Fibroblast of lung (primary cell): Measurements from ENCODE around the gene ADD3. TPM values are rescaled to one million over a fixed set of nuclear protein-coding genes. Genes with fewer than 3 reads are reported as not detected.

ENCODE experiments used
- DNase-seq, 2 donors: peaks; one replicate each; pipeline versions ENCODE4 v3.0.0 to v3.0.0-alpha.2; 2010; ENCODE audit warnings: low read depth in 2 of 2
- H2AFZ ChIP-seq: 2 replicates; pipeline ENCODE4 v1.5.1; 2012; ENCODE audit warnings: low read length, control low read depth, inconsistent platforms
- H3K27ac ChIP-seq: 2 replicates; pipeline ENCODE4 v1.5.1; 2011; ENCODE audit warnings: low read length, control low read depth; ENCODE audit not compliant: insufficient read depth
- H3K27me3 ChIP-seq: 2 replicates; pipeline ENCODE4 v1.5.1; 2011; ENCODE audit warnings: mild to moderate bottlenecking, low read length; ENCODE audit not compliant: control insufficient read depth, insufficient read depth
- H3K36me3 ChIP-seq: 2 replicates; pipeline ENCODE4 v1.5.1; 2011; ENCODE audit warnings: low read length; ENCODE audit not compliant: control insufficient read depth, insufficient read depth
- H3K4me1 ChIP-seq: 2 replicates; pipeline ENCODE4 v1.5.1; 2011; ENCODE audit warnings: low read length; ENCODE audit not compliant: control insufficient read depth, insufficient read depth; ENCODE audit errors: extremely low read depth
- H3K4me2 ChIP-seq: 2 replicates; pipeline ENCODE4 v1.5.1; 2011; ENCODE audit warnings: low read length, control low read depth; ENCODE audit not compliant: insufficient read depth; ENCODE audit errors: extremely low read depth
- H3K4me3 ChIP-seq, 4 experiments: fragments of 200-600 bp in 1 of 4; sonication (generic) in 1 of 4; replicated peaks in 1 of 4; 2 replicates each; pipeline ENCODE4 v1.5.1; 2011 to 2016; ENCODE audit warnings: low read length in 4 of 4, low read depth in 3 of 4, mild to moderate bottlenecking in 3 of 4, control low read depth in 2 of 4, inconsistent platforms in 1 of 4, mixed read lengths in 1 of 4; ENCODE audit not compliant: insufficient read depth in 1 of 4; ENCODE audit errors: control extremely low read depth in 1 of 4
- H3K79me2 ChIP-seq: 2 replicates; pipeline ENCODE4 v1.5.1; 2012; ENCODE audit warnings: mild to moderate bottlenecking, low read length, inconsistent platforms; ENCODE audit not compliant: control insufficient read depth, insufficient read depth
- H3K9ac ChIP-seq: 2 replicates; pipeline ENCODE4 v1.5.1; 2011; ENCODE audit warnings: mild to moderate bottlenecking, low read length, control low read depth; ENCODE audit not compliant: insufficient read depth
- H3K9me3 ChIP-seq: 2 replicates; pipeline ENCODE4 v1.5.1; 2012; ENCODE audit warnings: low read depth, low read length; ENCODE audit not compliant: control insufficient read depth, insufficient read depth
- H4K20me1 ChIP-seq: 2 replicates; pipeline ENCODE4 v1.5.1; 2011; ENCODE audit warnings: low read length; ENCODE audit not compliant: control insufficient read depth, insufficient read depth; ENCODE audit errors: extremely low read depth
- CTCF ChIP-seq, 2 donors: IDR thresholded peaks in 1 of 2; conservative IDR thresholded peaks in 1 of 2; 1 replicate in 1 of 2; 2 replicates in 1 of 2; pipeline ENCODE4 v1.5.1; 2011 to 2012; ENCODE audit warnings: low read length in 2 of 2, control low read depth in 1 of 2, inconsistent platforms in 1 of 2, low read depth in 1 of 2, mild to moderate bottlenecking in 1 of 2
- EZH2 ChIP-seq: IDR thresholded peaks from 2 replicates; pipeline ENCODE4 v1.5.1; 2012; ENCODE audit warnings: low read length, control low read depth, mild to moderate bottlenecking; ENCODE audit errors: missing control alignments
- polyA plus RNA-seq, 2 donors: library from polyadenylated mRNA; depleted of rRNA in 1 of 2; stranded (reverse) in 1 of 2; unstranded in 1 of 2; fragments of >200 nt; gene quantifications; 2 replicates each; pipeline ENCODE4 v1.2.1, GENCODE V29; 2011 to 2012; ENCODE audit warnings: missing spikeins in 1 of 2
- total RNA-seq: library from RNA; depleted of rRNA; stranded (reverse); fragments of >200 nt; gene quantifications from 2 replicates; pipeline ENCODE4 v1.2.1, GENCODE V29; 2014

The ADD3 gene
- total and polyA plus RNA-seq, 2 donors (not counting 1 experiment from before 2014, with no cell fraction given) = 93.0 to 416 TPM

DNA sequence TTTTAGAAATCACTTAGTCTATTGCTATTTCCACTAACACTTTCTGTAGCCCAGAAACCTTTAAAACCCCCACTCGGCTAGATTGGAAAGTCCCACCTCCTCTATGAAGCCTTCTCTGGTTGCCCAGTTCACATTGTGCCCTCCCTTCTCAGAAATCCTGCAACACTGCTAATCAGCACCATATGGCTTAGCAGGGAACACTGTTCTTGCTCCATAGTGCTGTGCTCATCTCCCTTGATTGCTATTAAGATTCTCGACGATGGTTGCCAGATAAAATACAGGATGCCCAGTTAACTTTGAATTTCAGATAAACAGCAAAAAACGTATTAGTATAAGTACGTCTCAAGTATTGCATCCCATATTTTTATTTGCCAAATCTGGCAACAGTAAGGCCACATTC, 44.3 kb upstream of the ADD3 start:
- Histone ChIP-seq H3K27ac (no peak overlapping the region), H3K36me3 (no peaks in the 10 kb centered on the region), H3K9me3 (no peaks in the 10 kb centered on the region), H2AFZ (no peak overlapping the region), H4K20me1 (no peaks in the 10 kb centered on the region), H3K4me3 (no peak overlapping the region), H3K9ac (no peak overlapping the region), H3K4me1 (peaks cover 26% of the 10 kb centered on the region), H3K79me2 (no peaks in the 10 kb centered on the region), H3K27me3 (no peaks in the 10 kb centered on the region), H3K4me2 (no peak overlapping the region)
- peak in 1 of 2 donors; percentile 81 for DNase-seq
- TF ChIP-seq CTCF (conservative IDR thresholded peaks at IDR 0.05 in 1 of 2, IDR thresholded peaks at IDR 0.05 in 1 of 2; ENCODE audit: low read depth in 1 of 2, low read length in 2 of 2) (no peak), EZH2 (no peak)

DNA sequence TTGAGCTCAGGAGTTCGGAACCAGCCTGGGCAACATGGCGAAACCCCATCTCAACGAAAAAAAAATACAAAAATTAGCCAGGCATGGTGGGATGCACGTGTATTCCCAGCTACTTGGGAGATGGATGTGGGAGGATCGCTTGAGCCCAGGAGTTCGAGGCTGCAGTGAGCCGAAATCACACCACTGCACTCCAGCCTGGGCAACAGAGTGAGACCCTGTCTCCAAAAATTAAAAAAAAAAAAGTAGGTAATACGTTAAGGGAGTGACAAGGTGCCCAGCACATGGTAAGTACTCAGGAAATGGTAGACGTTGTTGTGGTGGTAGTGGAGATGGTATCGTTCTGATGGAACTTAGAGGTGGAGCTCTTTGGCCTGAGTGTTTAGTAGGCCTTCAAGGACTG, 43.5 kb upstream of the ADD3 start:
- no peaks in the 10 kb centered on the region for H3K9me3 ChIP-seq
- H3K79me2 ChIP-seq = no peaks in the 10 kb centered on the region
- H3K4me3 ChIP-seq = no peak overlapping the region
- no peaks in the 10 kb centered on the region for H3K36me3 ChIP-seq
- H2AFZ ChIP-seq = no peak overlapping the region
- H3K27me3 ChIP-seq = no peaks in the 10 kb centered on the region
- H3K9ac ChIP-seq = no peak overlapping the region
- no peaks in the 10 kb centered on the region for H4K20me1 ChIP-seq
- no peak overlapping the region for H3K27ac ChIP-seq
- no peak for TF ChIP-seq EZH2
- TF ChIP-seq CTCF (conservative IDR thresholded peaks at IDR 0.05 in 1 of 2, IDR thresholded peaks at IDR 0.05 in 1 of 2; ENCODE audit: low read depth in 1 of 2, low read length in 2 of 2) = no peak
- H3K4me2 ChIP-seq = no peak overlapping the region
- no peak for DNase-seq
- H3K4me1 ChIP-seq = peaks cover 26% of the 10 kb centered on the region

DNA sequence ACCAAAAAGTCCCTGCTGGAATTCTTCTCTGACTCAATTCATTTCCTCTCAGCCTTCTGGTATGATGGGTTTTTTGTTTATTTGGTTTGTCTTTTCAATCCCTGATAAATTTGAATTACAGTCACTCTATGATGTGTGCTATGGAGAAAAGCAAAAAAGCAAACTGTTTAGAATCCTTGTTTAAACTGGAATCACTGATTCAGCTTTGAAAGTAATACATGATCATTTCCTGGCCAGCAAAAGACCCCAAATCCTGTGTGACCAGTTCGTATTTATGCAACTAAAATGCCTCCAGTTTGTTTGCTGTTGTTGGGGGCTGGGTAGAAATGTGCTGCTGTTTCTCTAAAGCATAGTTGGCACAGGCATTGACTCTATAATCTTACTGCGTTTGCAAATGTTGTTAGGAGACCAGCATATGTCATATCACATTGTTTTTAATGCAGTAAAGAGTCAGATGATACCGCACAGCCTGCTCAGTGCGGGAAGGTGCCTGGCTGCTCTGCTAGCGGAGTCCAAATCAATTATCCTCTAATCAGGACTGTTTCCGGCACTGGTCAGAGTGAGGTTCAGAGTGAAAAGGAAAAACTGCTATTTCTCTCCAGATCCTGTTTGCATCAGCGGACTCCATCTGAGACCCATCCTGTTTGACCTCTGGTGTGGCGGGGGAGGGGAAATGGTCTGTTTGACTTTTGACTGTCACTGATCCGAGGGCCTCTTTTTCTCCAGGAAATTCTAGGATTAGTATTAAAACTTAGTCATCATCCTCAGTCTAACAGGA, 40.6 kb upstream of the ADD3 start:
- Histone ChIP-seq H3K27me3 (no peaks in the 10 kb centered on the region), H3K9ac (no peak overlapping the region), H3K36me3 (no peaks in the 10 kb centered on the region), H3K4me1 (peaks cover 25% of the 10 kb centered on the region), H3K4me3 (peak overlapping the region; percentile 3 to 30 (median 14)), H3K79me2 (no peaks in the 10 kb centered on the region), H3K4me2 (peak overlapping the region; percentile 90), H3K9me3 (no peaks in the 10 kb centered on the region), H4K20me1 (no peaks in the 10 kb centered on the region), H2AFZ (peak overlapping the region; percentile 22), H3K27ac (peak overlapping the region; percentile 79)
- TF ChIP-seq CTCF (conservative IDR thresholded peaks at IDR 0.05 in 1 of 2, IDR thresholded peaks at IDR 0.05 in 1 of 2; ENCODE audit: low read depth in 1 of 2, low read length in 2 of 2) = no peak
- TF ChIP-seq EZH2 = no peak
- peak; percentile 73 to 92 for DNase-seq
